H1 (cell line): ENCODE results near the gene SORBS1. TPM values are rescaled to one million over a fixed set of nuclear protein-coding genes. Genes with fewer than 3 reads are reported as not detected.

Source experiments
- BRCA1 ChIP-seq: IDR thresholded peaks from 2 replicates; pipeline ENCODE4 v1.6.1; 2012; ENCODE audit warnings: low read depth, low read length, improper control_type of control experiment
- CBX8 ChIP-seq: fragments of 300-800, 300-1000 bp; sonication (generic); IDR thresholded peaks from 2 replicates; pipeline ENCODE4 v1.7.1; 2016; ENCODE audit warnings: low read depth, low read length, borderline replicate concordance
- CHD1 ChIP-seq: IDR thresholded peaks from 2 replicates; pipeline ENCODE4 v1.6.1; 2012; ENCODE audit warnings: low read depth, low read length, improper control_type of control experiment
- EGR1 ChIP-seq: IDR thresholded peaks from 2 replicates; pipeline ENCODE4 v1.6.1; 2011; ENCODE audit warnings: low read depth, low read length, borderline replicate concordance
- EP300 ChIP-seq, 2 experiments: IDR thresholded peaks; 1 replicate in 1 of 2; 2 replicates in 1 of 2; pipeline ENCODE4 v1.6.1; 2011 to 2012; ENCODE audit warnings: low read depth in 2 of 2, low read length in 2 of 2, mild to moderate bottlenecking in 2 of 2, borderline replicate concordance in 1 of 2, inconsistent platforms in 1 of 2, moderate library complexity in 1 of 2
- EZH2 ChIP-seq: fragments of 200-600 bp; sonication (generic); IDR thresholded peaks from 2 replicates; pipeline ENCODE4 v1.7.1; 2012; ENCODE audit warnings: low read depth, mild to moderate bottlenecking, moderate library complexity, low read length, inconsistent platforms; ENCODE audit not compliant: severe bottlenecking
- FOSL1 ChIP-seq: IDR thresholded peaks from 2 replicates; pipeline ENCODE4 v1.6.1; 2011; ENCODE audit warnings: mild to moderate bottlenecking, low read depth, low read length, moderate library complexity; ENCODE audit not compliant: insufficient read depth
- GTF2F1 ChIP-seq: IDR thresholded peaks from 2 replicates; pipeline ENCODE4 v1.6.1; 2012; ENCODE audit warnings: low read depth, low read length, improper control_type of control experiment, borderline replicate concordance
- JUND ChIP-seq: IDR thresholded peaks from 2 replicates; pipeline ENCODE4 v1.6.1; 2011; ENCODE audit warnings: mild to moderate bottlenecking, improper control_type of control experiment, low read length
- KDM4A ChIP-seq: IDR thresholded peaks from one replicate; pipeline ENCODE4 v1.7.1; 2012; ENCODE audit warnings: low read depth, mild to moderate bottlenecking, moderate library complexity, low read length, inconsistent platforms; ENCODE audit not compliant: severe bottlenecking
- KDM5A ChIP-seq: fragments of 200-600 bp; IDR thresholded peaks from 2 replicates; pipeline ENCODE4 v1.7.1; 2012; ENCODE audit warnings: mild to moderate bottlenecking, low read length, inconsistent platforms, mixed read lengths
- RAD21 ChIP-seq, 2 experiments: IDR thresholded peaks in 1 of 2; conservative IDR thresholded peaks in 1 of 2; 2 replicates each; pipeline ENCODE4 v1.6.1; 2011; ENCODE audit warnings: low read depth in 2 of 2, low read length in 2 of 2, improper control_type of control experiment in 1 of 2, inconsistent platforms in 1 of 2, mild to moderate bottlenecking in 1 of 2, moderate library complexity in 1 of 2
- RFX5 ChIP-seq: IDR thresholded peaks from 2 replicates; pipeline ENCODE4 v1.6.1; 2011; ENCODE audit warnings: low read depth, low read length, improper control_type of control experiment, borderline replicate concordance
- SIN3A ChIP-seq, 2 experiments: IDR thresholded peaks in 1 of 2; conservative IDR thresholded peaks in 1 of 2; 2 replicates each; pipeline ENCODE4 v1.6.1; 2011 to 2012; ENCODE audit warnings: low read length in 2 of 2, improper control_type of control experiment in 1 of 2, low read depth in 1 of 2, mild to moderate bottlenecking in 1 of 2
- SP4 ChIP-seq: IDR thresholded peaks from 2 replicates; pipeline ENCODE4 v1.6.1; 2012; ENCODE audit warnings: low read length, inconsistent platforms
- TAF1 ChIP-seq: IDR thresholded peaks from 2 replicates; pipeline ENCODE4 v1.6.1; 2011; ENCODE audit warnings: mild to moderate bottlenecking, low read depth, low read length
- TEAD4 ChIP-seq: IDR thresholded peaks from 2 replicates; pipeline ENCODE4 v1.6.1; 2012; ENCODE audit warnings: low read depth, low read length, inconsistent platforms, mixed read lengths
- USF2 ChIP-seq: IDR thresholded peaks from 2 replicates; pipeline ENCODE4 v1.6.1; 2011; ENCODE audit warnings: low read length, improper control_type of control experiment
- YY1 ChIP-seq: IDR thresholded peaks from 2 replicates; pipeline ENCODE4 v1.6.1; 2011; ENCODE audit warnings: low read depth, mild to moderate bottlenecking, low read length
- polyA plus RNA-seq, 7 experiments: library from polyadenylated mRNA; depleted of rRNA in 3 of 7; stranded (reverse) in 5 of 7; unstranded in 2 of 7; fragments of >200 nt in 5 of 7; fragments of 200-250 nt in 2 of 7; gene quantifications; 1 replicate in 5 of 7; 2 replicates in 1 of 7; 4 replicates in 1 of 7; pipeline versions ENCODE4 v1.2.1 to v1.2.3, GENCODE V29; 2011 to 2013; ENCODE audit warnings: missing spikeins in 2 of 7, mixed read lengths in 2 of 7
- total RNA-seq: library from RNA; stranded (reverse); fragmentation: NEBNext Ultra II Directional; extraction: Animal tissue kit (Norgen Biotek cat#: 25700); gene quantifications from 2 replicates; pipeline ENCODE4 v1.2.1, GENCODE V29; 2021

The SORBS1 gene
- total and polyA plus RNA-seq, 2 of the 8 experiments (the other 6 are each of a cell fraction or from before 2014, with no cell fraction given): 16.0 to 35.0 TPM

- TF ChIP-seq EP300 (IDR thresholded peaks at IDR 0.05; ENCODE audit: borderline replicate concordance in 1 of 2, low read depth in 2 of 2, low read length in 2 of 2) (no peak), CBX8 (no peak), BRCA1 (no peak), FOSL1 (no peak), SIN3A (conservative IDR thresholded peaks at IDR 0.05 in 1 of 2, IDR thresholded peaks at IDR 0.05 in 1 of 2; ENCODE audit: low read depth in 1 of 2, low read length in 2 of 2) (no peak), JUND (no peak), RFX5 (no peak), USF2 (no peak), SP4 (no peak), GTF2F1 (no peak), RAD21 (IDR thresholded peaks at IDR 0.05 in 1 of 2, conservative IDR thresholded peaks at IDR 0.05 in 1 of 2; ENCODE audit: low read depth in 2 of 2, low read length in 2 of 2) (peak; percentile 59 to 75), KDM4A (no peak), TAF1 (no peak), EZH2 (no peak), CHD1 (no peak), TEAD4 (0 out of 2 replicates have a peak, but pooled peaks have one; percentile 58), KDM5A (no peak), EGR1 (no peak), YY1 (peak; percentile 74; the same call in 1 of the 2 replicates)
Observed at GRCh38 chr10:95445837-95446486, 115.2 kb downstream of the SORBS1 start (continued).
